ENCODE measurements around the gene PNMA8A. TPM values are rescaled to one million over a fixed set of nuclear protein-coding genes. Genes with fewer than 3 reads are reported as not detected.

PNMA8A gene
- polyA plus RNA-seq, 10 donors: 27.2 to 52.9 (median 43.9) TPM

- DNase-seq: no peak
These were observed 41.4 kb downstream of the PNMA8A start for GRCh38 chr19:46429999-46430398.

- peak in 2 of 3 donors; percentile 81 to 88 for DNase-seq
These were observed 42.9 kb downstream of the PNMA8A start, which contains the start of gene PNMA8C for GRCh38 chr19:46428239-46429135. Gene PNMA8C (minus strand): TSS chr19:46428936. CDS start chr19:46428359, 577 bp downstream.

- no peak for DNase-seq
These were observed 43.8 kb downstream of the PNMA8A start for GRCh38 chr19:46427518-46428045.

- DNase-seq: peak; percentile 77 to 94 (median 86)
These were observed 44.7 kb downstream of the PNMA8A start for GRCh38 chr19:46426506-46427162.

- DNase-seq: peak in 1 of 3 donors; percentile 59
These were observed 45.3 kb downstream of the PNMA8A start for GRCh38 chr19:46426035-46426505.

- no peak for DNase-seq
These were observed 48.2 kb downstream of the PNMA8A start for GRCh38 chr19:46423188-46423587.

GRCh38 chr19:46422344-46422743 is 49.0 kb downstream of the PNMA8A start:
- DNase-seq: no peak

GRCh38 chr19:46420056-46420455 is 51.3 kb downstream of the PNMA8A start:
- DNase-seq: no peak

Other genes starting within 250 kb of the PNMA8A start
- gene IGFL1, start 241.8 kb downstream of the PNMA8A start, polyA plus RNA-seq (ENCODE audit: insufficient read length in 10 of 10): 1 to 10 TPM in 2 of 10 donors, not detected in 8; 5.4 to 7.1 TPM
- 100 to 1,000 TPM; 112 to 347 (median 228) TPM for gene HIF3A, start 174.5 kb downstream of the PNMA8A start, polyA plus RNA-seq (ENCODE audit: insufficient read length in 10 of 10)
- gene PPP5C, start 124.5 kb downstream of the PNMA8A start, polyA plus RNA-seq (ENCODE audit: insufficient read length in 10 of 10): 10 to 100 TPM; 50.3 to 72.3 (median 61.4) TPM
- 10 to 100 TPM; 48.0 to 74.7 (median 61.4) TPM for gene CCDC8, start 58.0 kb downstream of the PNMA8A start, polyA plus RNA-seq (ENCODE audit: insufficient read length in 10 of 10)
- under 1 TPM; 0.24 to 0.70 (median 0.40) TPM for gene PNMA8C, start 42.6 kb downstream of the PNMA8A start, polyA plus RNA-seq (ENCODE audit: insufficient read length in 10 of 10)
- gene PNMA8B, start 24.3 kb upstream of the PNMA8A start, polyA plus RNA-seq (ENCODE audit: insufficient read length in 10 of 10): 1 to 10 TPM; 2.0 to 4.9 (median 3.1) TPM
- 100 to 1,000 TPM; 173 to 292 (median 221) TPM for gene CALM3, start 129.8 kb upstream of the PNMA8A start, polyA plus RNA-seq (ENCODE audit: insufficient read length in 10 of 10)
- 1 to 10 TPM; 1.8 to 4.8 (median 3.4) TPM for gene PTGIR, start 153.5 kb upstream of the PNMA8A start, polyA plus RNA-seq (ENCODE audit: insufficient read length in 10 of 10)
- 1 to 10 TPM in 1 of 10 donors, under 1 TPM in 2, not detected in 7; 0.65 to 1.9 (median 0.80) TPM for gene GNG8, start 164.6 kb upstream of the PNMA8A start, polyA plus RNA-seq (ENCODE audit: insufficient read length in 10 of 10)
- 10 to 100 TPM; 11.1 to 22.7 (median 14.4) TPM for gene DACT3, start 189.6 kb upstream of the PNMA8A start, polyA plus RNA-seq (ENCODE audit: insufficient read length in 10 of 10)
- gene PRKD2, start 245.6 kb upstream of the PNMA8A start, polyA plus RNA-seq (ENCODE audit: insufficient read length in 10 of 10): 10 to 100 TPM; 17.4 to 32.9 (median 20.5) TPM